WTC11 (cell line): Measurements from ENCODE around the gene APLF. TPM values are rescaled to one million over a fixed set of nuclear protein-coding genes. Genes with fewer than 3 reads are reported as not detected.

Experiments used
- ATAC-seq: fragments of 200-7000 bp; cut with Tn5 transposase; 2 replicates; pipeline ENCODE4 v1.10.0; 2021; ENCODE audit warnings: mild to moderate bottlenecking, moderate library complexity
- CTCF ChIA-PET: fragments of 300-600 bp; sonication (Branson Sonifier 250); formaldehyde crosslinking; loops from one replicate; lab custom pipeline; 2021; ENCODE audit warnings: antibody characterized with exemption; lab: Charles Lee
- POLR2A ChIA-PET: fragments of 350-600 bp; sonication (Branson Sonifier 250); formaldehyde crosslinking; loops from one replicate; lab custom pipeline; 2021; ENCODE audit warnings: antibody characterized with exemption; lab: Charles Lee
- DNase-seq: peaks from one replicate; pipeline ENCODE4 v3.0.0; 2021; ENCODE audit warnings: low spot score
- H3K27ac Mint-ChIP-seq: 2 replicates; pipeline ENCODE4 v1.8.0; 2021; ENCODE audit warnings: mixed read lengths
- H3K27me3 Mint-ChIP-seq: 2 replicates; pipeline ENCODE4 v1.8.0; 2021; ENCODE audit warnings: low read depth, mild to moderate bottlenecking, moderate library complexity, mixed read lengths
- H3K36me3 Mint-ChIP-seq: 2 replicates; pipeline ENCODE4 v1.8.0; 2021; ENCODE audit warnings: mixed read lengths
- H3K4me1 Mint-ChIP-seq: 2 replicates; pipeline ENCODE4 v1.8.0; 2022; ENCODE audit warnings: mixed read lengths
- H3K4me3 Mint-ChIP-seq: 2 replicates; pipeline ENCODE4 v1.8.0; 2021; ENCODE audit warnings: mild to moderate bottlenecking, moderate library complexity, mixed read lengths
- H3K9me3 Mint-ChIP-seq: 2 replicates; pipeline ENCODE4 v1.8.0; 2021; ENCODE audit warnings: mixed read lengths
- ATF1 ChIP-seq: sonication (generic); formaldehyde crosslinking; IDR thresholded peaks from 2 replicates; pipeline ENCODE4 v1.8.1; 2023; ENCODE audit warnings: mild to moderate bottlenecking, moderate library complexity, missing genetic modification reagents
- GABPB1 ChIP-seq: sonication (generic); formaldehyde crosslinking; IDR thresholded peaks from 2 replicates; pipeline ENCODE4 v1.8.1; 2023; ENCODE audit warnings: mild to moderate bottlenecking, missing genetic modification reagents
- MYBL2 ChIP-seq: sonication (generic); formaldehyde crosslinking; IDR thresholded peaks from 2 replicates; pipeline ENCODE4 v1.8.1; 2023; ENCODE audit warnings: mild to moderate bottlenecking, moderate library complexity, missing genetic modification reagents
- NFE2L1 ChIP-seq: sonication (generic); formaldehyde crosslinking; IDR thresholded peaks from 2 replicates; pipeline ENCODE4 v1.8.1; 2023; ENCODE audit warnings: missing genetic modification reagents
- RELA ChIP-seq: sonication (generic); formaldehyde crosslinking; IDR thresholded peaks from 2 replicates; pipeline ENCODE4 v1.8.1; 2022; ENCODE audit warnings: missing genetic modification reagents, mild to moderate bottlenecking, borderline replicate concordance
- SP1 ChIP-seq: sonication (generic); formaldehyde crosslinking; conservative IDR thresholded peaks from 2 replicates; pipeline ENCODE4 v1.8.1; 2022; ENCODE audit warnings: missing genetic modification reagents
- TEAD1 ChIP-seq: sonication (generic); formaldehyde crosslinking; IDR thresholded peaks from 2 replicates; pipeline ENCODE4 v1.8.0; 2022; ENCODE audit warnings: mild to moderate bottlenecking, missing genetic modification reagents
- TEAD4 ChIP-seq: sonication (generic); formaldehyde crosslinking; IDR thresholded peaks from 2 replicates; pipeline ENCODE4 v1.8.0; 2022; ENCODE audit warnings: mild to moderate bottlenecking, missing genetic modification reagents
- ZNF219 ChIP-seq: sonication (generic); formaldehyde crosslinking; IDR thresholded peaks from 2 replicates; pipeline ENCODE4 v1.8.0; 2023; ENCODE audit warnings: missing genetic modification reagents, mild to moderate bottlenecking, borderline replicate concordance
- ZNF232 ChIP-seq: sonication (generic); formaldehyde crosslinking; IDR thresholded peaks from 2 replicates; pipeline ENCODE4 v1.8.0; 2022; ENCODE audit warnings: mild to moderate bottlenecking, missing genetic modification reagents
- ZNF263 ChIP-seq: sonication (generic); formaldehyde crosslinking; IDR thresholded peaks from 2 replicates; pipeline ENCODE4 v1.8.1; 2022; ENCODE audit warnings: low read depth, mild to moderate bottlenecking, moderate library complexity, missing genetic modification reagents
- ZNF317 ChIP-seq: sonication (generic); formaldehyde crosslinking; IDR thresholded peaks from 2 replicates; pipeline ENCODE4 v1.8.1; 2023; ENCODE audit warnings: low read depth, mild to moderate bottlenecking, moderate library complexity, missing genetic modification reagents, borderline replicate concordance
- ZNF416 ChIP-seq: fragments of 250-450 bp; sonication (Bioruptor Pico); IDR thresholded peaks from 2 replicates; pipeline ENCODE4 v1.9.0; 2021; ENCODE audit warnings: mild to moderate bottlenecking, inconsistent platforms
- ZNF423 ChIP-seq: fragments of 250-450 bp; sonication (Bioruptor Pico); IDR thresholded peaks from 2 replicates; pipeline ENCODE4 v2.1.2; 2022; ENCODE audit warnings: mild to moderate bottlenecking, moderate library complexity
- total RNA-seq: library from RNA; stranded (reverse); gene quantifications from 3 replicates; pipeline ENCODE4 v1.2.3, GENCODE V29; 2021
- TF ChIP-seq, protein P1 (sequence below): sonication (generic); formaldehyde crosslinking; IDR thresholded peaks from 2 replicates; pipeline ENCODE4 v1.8.1; 2023; ENCODE audit warnings: mild to moderate bottlenecking, moderate library complexity, missing genetic modification reagents
- TF ChIP-seq, protein P2 (sequence below): sonication (generic); formaldehyde crosslinking; IDR thresholded peaks from 2 replicates; pipeline ENCODE4 v1.8.1; 2022; ENCODE audit warnings: mild to moderate bottlenecking, moderate library complexity, missing genetic modification reagents
- TF ChIP-seq, protein P3 (sequence below): sonication (generic); formaldehyde crosslinking; IDR thresholded peaks from 2 replicates; pipeline ENCODE4 v1.8.0; 2022; ENCODE audit warnings: mild to moderate bottlenecking, missing genetic modification reagents
- TF ChIP-seq, protein P4 (sequence below): fragments of 200-600 bp; IDR thresholded peaks from 2 replicates; pipeline ENCODE4 v1.8.0; 2022; ENCODE audit warnings: antibody characterized with exemption
- TF ChIP-seq, protein P5 (sequence below): sonication (generic); formaldehyde crosslinking; IDR thresholded peaks from 2 replicates; pipeline ENCODE4 v1.8.1; 2023; ENCODE audit warnings: mild to moderate bottlenecking, missing genetic modification reagents, borderline replicate concordance
- TF ChIP-seq, protein P6 (sequence below): sonication (generic); formaldehyde crosslinking; IDR thresholded peaks from 2 replicates; pipeline ENCODE4 v1.8.1; 2023; ENCODE audit warnings: mild to moderate bottlenecking, missing genetic modification reagents
- TF ChIP-seq, protein P7 (sequence below): sonication (generic); formaldehyde crosslinking; IDR thresholded peaks from 2 replicates; pipeline ENCODE4 v1.8.1; 2023; ENCODE audit warnings: mild to moderate bottlenecking, missing genetic modification reagents
- TF ChIP-seq, protein P8 (sequence below): sonication (generic); formaldehyde crosslinking; IDR thresholded peaks from 2 replicates; pipeline ENCODE4 v1.8.0; 2023; ENCODE audit warnings: mild to moderate bottlenecking, missing genetic modification reagents

Gene APLF
- total RNA-seq, 1 experiment from 2014 or later: 2.7 TPM

DNA sequence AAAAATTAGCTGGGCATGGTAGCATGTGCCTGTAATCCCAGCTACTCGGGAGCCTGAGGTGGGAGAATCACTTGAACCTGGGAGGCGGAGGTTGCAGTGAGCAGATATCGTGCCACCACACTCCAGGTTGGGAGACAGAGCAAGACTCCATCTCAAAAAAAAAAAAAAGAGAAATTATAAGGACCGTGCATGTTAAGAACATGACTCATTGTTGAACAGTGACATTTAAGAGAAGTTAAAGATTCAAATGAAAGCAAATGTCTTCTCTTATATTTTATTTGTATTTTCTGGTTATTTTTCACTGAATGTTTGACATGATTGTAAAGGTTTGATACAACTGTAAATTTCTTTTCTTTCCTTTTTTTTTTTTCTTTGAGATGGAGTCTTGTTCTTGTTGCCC, 69.6 kb downstream of the APLF start:
- H3K27ac Mint-ChIP-seq: no peak overlapping the region
- ATAC-seq: no peak
- ChIA-PET POLR2A (no interaction called here), CTCF (no interaction called here)
- no peaks in the 10 kb centered on the region for H3K4me1 Mint-ChIP-seq
- H3K27me3 Mint-ChIP-seq: no peaks in the 10 kb centered on the region
- no peaks in the 10 kb centered on the region for H3K36me3 Mint-ChIP-seq
- no peak for DNase-seq
- H3K9me3 Mint-ChIP-seq: no peaks in the 10 kb centered on the region
- TF ChIP-seq, protein P1, sequence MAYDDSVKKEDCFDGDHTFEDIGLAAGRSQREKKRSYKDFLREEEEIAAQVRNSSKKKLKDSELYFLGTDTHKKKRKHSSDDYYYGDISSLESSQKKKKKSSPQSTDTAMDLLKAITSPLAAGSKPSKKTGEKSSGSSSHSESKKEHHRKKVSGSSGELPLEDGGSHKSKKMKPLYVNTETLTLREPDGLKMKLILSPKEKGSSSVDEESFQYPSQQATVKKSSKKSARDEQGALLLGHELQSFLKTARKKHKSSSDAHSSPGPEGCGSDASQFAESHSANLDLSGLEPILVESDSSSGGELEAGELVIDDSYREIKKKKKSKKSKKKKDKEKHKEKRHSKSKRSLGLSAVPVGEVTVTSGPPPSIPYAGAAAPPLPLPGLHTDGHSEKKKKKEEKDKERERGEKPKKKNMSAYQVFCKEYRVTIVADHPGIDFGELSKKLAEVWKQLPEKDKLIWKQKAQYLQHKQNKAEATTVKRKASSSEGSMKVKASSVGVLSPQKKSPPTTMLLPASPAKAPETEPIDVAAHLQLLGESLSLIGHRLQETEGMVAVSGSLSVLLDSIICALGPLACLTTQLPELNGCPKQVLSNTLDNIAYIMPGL (CRISPR knock-in tag): no peak
- TF ChIP-seq ZNF232 (CRISPR knock-in tag) (no peak), ZNF416 (CRISPR knock-in tag) (no peak), SP1 (no peak), TEAD4 (no peak), ZNF423 (no peak), ATF1 (no peak), TEAD1 (CRISPR knock-in tag) (no peak), MYBL2 (CRISPR knock-in tag) (no peak)
- TF ChIP-seq, protein P2, sequence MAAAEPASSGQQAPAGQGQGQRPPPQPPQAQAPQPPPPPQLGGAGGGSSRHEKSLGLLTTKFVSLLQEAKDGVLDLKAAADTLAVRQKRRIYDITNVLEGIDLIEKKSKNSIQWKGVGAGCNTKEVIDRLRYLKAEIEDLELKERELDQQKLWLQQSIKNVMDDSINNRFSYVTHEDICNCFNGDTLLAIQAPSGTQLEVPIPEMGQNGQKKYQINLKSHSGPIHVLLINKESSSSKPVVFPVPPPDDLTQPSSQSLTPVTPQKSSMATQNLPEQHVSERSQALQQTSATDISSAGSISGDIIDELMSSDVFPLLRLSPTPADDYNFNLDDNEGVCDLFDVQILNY: no peak
- TF ChIP-seq, protein P3, sequence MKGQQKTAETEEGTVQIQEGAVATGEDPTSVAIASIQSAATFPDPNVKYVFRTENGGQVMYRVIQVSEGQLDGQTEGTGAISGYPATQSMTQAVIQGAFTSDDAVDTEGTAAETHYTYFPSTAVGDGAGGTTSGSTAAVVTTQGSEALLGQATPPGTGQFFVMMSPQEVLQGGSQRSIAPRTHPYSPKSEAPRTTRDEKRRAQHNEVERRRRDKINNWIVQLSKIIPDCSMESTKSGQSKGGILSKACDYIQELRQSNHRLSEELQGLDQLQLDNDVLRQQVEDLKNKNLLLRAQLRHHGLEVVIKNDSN: no peak
- TF ChIP-seq, protein P4, sequence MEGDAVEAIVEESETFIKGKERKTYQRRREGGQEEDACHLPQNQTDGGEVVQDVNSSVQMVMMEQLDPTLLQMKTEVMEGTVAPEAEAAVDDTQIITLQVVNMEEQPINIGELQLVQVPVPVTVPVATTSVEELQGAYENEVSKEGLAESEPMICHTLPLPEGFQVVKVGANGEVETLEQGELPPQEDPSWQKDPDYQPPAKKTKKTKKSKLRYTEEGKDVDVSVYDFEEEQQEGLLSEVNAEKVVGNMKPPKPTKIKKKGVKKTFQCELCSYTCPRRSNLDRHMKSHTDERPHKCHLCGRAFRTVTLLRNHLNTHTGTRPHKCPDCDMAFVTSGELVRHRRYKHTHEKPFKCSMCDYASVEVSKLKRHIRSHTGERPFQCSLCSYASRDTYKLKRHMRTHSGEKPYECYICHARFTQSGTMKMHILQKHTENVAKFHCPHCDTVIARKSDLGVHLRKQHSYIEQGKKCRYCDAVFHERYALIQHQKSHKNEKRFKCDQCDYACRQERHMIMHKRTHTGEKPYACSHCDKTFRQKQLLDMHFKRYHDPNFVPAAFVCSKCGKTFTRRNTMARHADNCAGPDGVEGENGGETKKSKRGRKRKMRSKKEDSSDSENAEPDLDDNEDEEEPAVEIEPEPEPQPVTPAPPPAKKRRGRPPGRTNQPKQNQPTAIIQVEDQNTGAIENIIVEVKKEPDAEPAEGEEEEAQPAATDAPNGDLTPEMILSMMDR: no peak
- TF ChIP-seq, protein P5, sequence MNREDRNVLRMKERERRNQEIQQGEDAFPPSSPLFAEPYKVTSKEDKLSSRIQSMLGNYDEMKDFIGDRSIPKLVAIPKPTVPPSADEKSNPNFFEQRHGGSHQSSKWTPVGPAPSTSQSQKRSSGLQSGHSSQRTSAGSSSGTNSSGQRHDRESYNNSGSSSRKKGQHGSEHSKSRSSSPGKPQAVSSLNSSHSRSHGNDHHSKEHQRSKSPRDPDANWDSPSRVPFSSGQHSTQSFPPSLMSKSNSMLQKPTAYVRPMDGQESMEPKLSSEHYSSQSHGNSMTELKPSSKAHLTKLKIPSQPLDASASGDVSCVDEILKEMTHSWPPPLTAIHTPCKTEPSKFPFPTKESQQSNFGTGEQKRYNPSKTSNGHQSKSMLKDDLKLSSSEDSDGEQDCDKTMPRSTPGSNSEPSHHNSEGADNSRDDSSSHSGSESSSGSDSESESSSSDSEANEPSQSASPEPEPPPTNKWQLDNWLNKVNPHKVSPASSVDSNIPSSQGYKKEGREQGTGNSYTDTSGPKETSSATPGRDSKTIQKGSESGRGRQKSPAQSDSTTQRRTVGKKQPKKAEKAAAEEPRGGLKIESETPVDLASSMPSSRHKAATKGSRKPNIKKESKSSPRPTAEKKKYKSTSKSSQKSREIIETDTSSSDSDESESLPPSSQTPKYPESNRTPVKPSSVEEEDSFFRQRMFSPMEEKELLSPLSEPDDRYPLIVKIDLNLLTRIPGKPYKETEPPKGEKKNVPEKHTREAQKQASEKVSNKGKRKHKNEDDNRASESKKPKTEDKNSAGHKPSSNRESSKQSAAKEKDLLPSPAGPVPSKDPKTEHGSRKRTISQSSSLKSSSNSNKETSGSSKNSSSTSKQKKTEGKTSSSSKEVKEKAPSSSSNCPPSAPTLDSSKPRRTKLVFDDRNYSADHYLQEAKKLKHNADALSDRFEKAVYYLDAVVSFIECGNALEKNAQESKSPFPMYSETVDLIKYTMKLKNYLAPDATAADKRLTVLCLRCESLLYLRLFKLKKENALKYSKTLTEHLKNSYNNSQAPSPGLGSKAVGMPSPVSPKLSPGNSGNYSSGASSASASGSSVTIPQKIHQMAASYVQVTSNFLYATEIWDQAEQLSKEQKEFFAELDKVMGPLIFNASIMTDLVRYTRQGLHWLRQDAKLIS: no peak
- no peak overlapping the region for H3K4me3 Mint-ChIP-seq

DNA sequence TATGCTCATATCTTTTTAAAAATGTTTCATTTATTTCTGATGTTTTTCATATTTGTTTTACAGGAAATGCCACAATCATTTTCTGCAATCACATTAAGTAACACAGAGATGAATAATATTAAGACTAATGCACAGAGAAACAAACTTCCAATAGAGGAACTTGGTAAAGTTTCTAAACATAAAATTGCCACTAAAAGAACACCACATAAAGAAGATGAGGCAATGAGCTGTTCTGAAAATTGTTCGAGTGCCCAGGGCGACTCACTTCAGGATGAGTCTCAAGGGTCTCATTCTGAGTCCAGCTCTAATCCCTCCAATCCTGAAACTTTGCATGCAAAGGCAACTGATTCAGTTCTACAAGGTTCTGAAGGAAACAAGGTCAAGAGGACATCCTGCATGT, 70.4 kb downstream of the APLF start:
- no peak for DNase-seq
- H3K36me3 Mint-ChIP-seq: no peaks in the 10 kb centered on the region
- POLR2A ChIA-PET: no interaction called here
- H3K27ac Mint-ChIP-seq: no peak overlapping the region
- no peak for ATAC-seq
- H3K27me3 Mint-ChIP-seq: no peaks in the 10 kb centered on the region
- CTCF ChIA-PET: no interaction called here
- H3K4me1 Mint-ChIP-seq: no peaks in the 10 kb centered on the region
- H3K4me3 Mint-ChIP-seq: no peak overlapping the region
- no peaks in the 10 kb centered on the region for H3K9me3 Mint-ChIP-seq
- TF ChIP-seq, protein P6, sequence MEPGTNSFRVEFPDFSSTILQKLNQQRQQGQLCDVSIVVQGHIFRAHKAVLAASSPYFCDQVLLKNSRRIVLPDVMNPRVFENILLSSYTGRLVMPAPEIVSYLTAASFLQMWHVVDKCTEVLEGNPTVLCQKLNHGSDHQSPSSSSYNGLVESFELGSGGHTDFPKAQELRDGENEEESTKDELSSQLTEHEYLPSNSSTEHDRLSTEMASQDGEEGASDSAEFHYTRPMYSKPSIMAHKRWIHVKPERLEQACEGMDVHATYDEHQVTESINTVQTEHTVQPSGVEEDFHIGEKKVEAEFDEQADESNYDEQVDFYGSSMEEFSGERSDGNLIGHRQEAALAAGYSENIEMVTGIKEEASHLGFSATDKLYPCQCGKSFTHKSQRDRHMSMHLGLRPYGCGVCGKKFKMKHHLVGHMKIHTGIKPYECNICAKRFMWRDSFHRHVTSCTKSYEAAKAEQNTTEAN (CRISPR knock-in tag): no peak
- TF ChIP-seq ZNF317 (CRISPR knock-in tag) (no peak), RELA (CRISPR knock-in tag) (no peak), GABPB1 (CRISPR knock-in tag) (no peak), TEAD4 (no peak), NFE2L1 (no peak), ZNF263 (CRISPR knock-in tag) (no peak), ZNF219 (CRISPR knock-in tag) (no peak)
- TF ChIP-seq, protein P7, sequence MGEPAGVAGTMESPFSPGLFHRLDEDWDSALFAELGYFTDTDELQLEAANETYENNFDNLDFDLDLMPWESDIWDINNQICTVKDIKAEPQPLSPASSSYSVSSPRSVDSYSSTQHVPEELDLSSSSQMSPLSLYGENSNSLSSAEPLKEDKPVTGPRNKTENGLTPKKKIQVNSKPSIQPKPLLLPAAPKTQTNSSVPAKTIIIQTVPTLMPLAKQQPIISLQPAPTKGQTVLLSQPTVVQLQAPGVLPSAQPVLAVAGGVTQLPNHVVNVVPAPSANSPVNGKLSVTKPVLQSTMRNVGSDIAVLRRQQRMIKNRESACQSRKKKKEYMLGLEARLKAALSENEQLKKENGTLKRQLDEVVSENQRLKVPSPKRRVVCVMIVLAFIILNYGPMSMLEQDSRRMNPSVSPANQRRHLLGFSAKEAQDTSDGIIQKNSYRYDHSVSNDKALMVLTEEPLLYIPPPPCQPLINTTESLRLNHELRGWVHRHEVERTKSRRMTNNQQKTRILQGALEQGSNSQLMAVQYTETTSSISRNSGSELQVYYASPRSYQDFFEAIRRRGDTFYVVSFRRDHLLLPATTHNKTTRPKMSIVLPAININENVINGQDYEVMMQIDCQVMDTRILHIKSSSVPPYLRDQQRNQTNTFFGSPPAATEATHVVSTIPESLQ (CRISPR knock-in tag): no peak
- TF ChIP-seq, protein P8, sequence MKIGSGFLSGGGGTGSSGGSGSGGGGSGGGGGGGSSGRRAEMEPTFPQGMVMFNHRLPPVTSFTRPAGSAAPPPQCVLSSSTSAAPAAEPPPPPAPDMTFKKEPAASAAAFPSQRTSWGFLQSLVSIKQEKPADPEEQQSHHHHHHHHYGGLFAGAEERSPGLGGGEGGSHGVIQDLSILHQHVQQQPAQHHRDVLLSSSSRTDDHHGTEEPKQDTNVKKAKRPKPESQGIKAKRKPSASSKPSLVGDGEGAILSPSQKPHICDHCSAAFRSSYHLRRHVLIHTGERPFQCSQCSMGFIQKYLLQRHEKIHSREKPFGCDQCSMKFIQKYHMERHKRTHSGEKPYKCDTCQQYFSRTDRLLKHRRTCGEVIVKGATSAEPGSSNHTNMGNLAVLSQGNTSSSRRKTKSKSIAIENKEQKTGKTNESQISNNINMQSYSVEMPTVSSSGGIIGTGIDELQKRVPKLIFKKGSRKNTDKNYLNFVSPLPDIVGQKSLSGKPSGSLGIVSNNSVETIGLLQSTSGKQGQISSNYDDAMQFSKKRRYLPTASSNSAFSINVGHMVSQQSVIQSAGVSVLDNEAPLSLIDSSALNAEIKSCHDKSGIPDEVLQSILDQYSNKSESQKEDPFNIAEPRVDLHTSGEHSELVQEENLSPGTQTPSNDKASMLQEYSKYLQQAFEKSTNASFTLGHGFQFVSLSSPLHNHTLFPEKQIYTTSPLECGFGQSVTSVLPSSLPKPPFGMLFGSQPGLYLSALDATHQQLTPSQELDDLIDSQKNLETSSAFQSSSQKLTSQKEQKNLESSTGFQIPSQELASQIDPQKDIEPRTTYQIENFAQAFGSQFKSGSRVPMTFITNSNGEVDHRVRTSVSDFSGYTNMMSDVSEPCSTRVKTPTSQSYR (CRISPR knock-in tag): no peak
